Thymus (tissue), 11 donors: ENCODE results near the gene P2RY6. TPM values are rescaled to one million over a fixed set of nuclear protein-coding genes. Genes with fewer than 3 reads are reported as not detected.

ENCODE experiments used
- DNase-seq, 9 donors: peaks; one replicate each; pipeline ENCODE4 v3.0.0-alpha.2; 2013; ENCODE audit warnings: low spot score in 9 of 9, low read depth in 6 of 9, missing footprints in 1 of 9
- H3K27ac ChIP-seq, 2 donors: one replicate each; pipeline ENCODE4 v1.5.1; 2013; ENCODE audit warnings: control low read depth in 1 of 2, low read depth in 1 of 2, low read length in 1 of 2, mild to moderate bottlenecking in 1 of 2, moderate library complexity in 1 of 2
- H3K27me3 ChIP-seq, 2 donors: one replicate each; pipeline ENCODE4 v1.5.1; 2013; ENCODE audit warnings: low read length in 1 of 2; ENCODE audit not compliant: control insufficient read depth in 2 of 2, insufficient read depth in 1 of 2
- H3K36me3 ChIP-seq, 2 donors: one replicate each; pipeline ENCODE4 v1.5.1; 2013; ENCODE audit warnings: low read length in 1 of 2, mild to moderate bottlenecking in 1 of 2, moderate library complexity in 1 of 2; ENCODE audit not compliant: control insufficient read depth in 2 of 2, insufficient read depth in 2 of 2
- H3K4me1 ChIP-seq, 2 donors: one replicate each; pipeline ENCODE4 v1.5.1; 2013; ENCODE audit warnings: low read length in 2 of 2; ENCODE audit not compliant: control insufficient read depth in 2 of 2, insufficient read depth in 2 of 2
- H3K4me3 ChIP-seq, 2 donors: one replicate each; pipeline ENCODE4 v1.5.1; 2013; ENCODE audit warnings: low read length in 2 of 2, control low read depth in 1 of 2, mild to moderate bottlenecking in 1 of 2
- H3K9me3 ChIP-seq, 2 donors: one replicate each; pipeline ENCODE4 v1.5.1; 2013; ENCODE audit warnings: low read length in 1 of 2, mild to moderate bottlenecking in 1 of 2; ENCODE audit not compliant: control insufficient read depth in 2 of 2, insufficient read depth in 1 of 2
- WGBS: extraction: QIAGEN DNeasy Blood & Tissue Kit; methylation state at CpG from one replicate; pipeline ENCODE4 v1.1.7; 2013; 5-methylcytosine and 5-hydroxymethylcytosine counted together
- polyA plus RNA-seq: library from polyadenylated mRNA; stranded (reverse); fragments of 200-250 nt; gene quantifications from one replicate; pipeline ENCODE4 v1.2.3, GENCODE V29; 2013
- total RNA-seq: library from RNA; stranded (reverse); fragments of 120-200 nt; gene quantifications from one replicate; pipeline ENCODE4 v1.2.4, GENCODE V29; 2013
- donor health status: healthy.

The P2RY6 gene
- total and polyA plus RNA-seq, 2 donors, result 1.3 to 2.9 TPM

DNA sequence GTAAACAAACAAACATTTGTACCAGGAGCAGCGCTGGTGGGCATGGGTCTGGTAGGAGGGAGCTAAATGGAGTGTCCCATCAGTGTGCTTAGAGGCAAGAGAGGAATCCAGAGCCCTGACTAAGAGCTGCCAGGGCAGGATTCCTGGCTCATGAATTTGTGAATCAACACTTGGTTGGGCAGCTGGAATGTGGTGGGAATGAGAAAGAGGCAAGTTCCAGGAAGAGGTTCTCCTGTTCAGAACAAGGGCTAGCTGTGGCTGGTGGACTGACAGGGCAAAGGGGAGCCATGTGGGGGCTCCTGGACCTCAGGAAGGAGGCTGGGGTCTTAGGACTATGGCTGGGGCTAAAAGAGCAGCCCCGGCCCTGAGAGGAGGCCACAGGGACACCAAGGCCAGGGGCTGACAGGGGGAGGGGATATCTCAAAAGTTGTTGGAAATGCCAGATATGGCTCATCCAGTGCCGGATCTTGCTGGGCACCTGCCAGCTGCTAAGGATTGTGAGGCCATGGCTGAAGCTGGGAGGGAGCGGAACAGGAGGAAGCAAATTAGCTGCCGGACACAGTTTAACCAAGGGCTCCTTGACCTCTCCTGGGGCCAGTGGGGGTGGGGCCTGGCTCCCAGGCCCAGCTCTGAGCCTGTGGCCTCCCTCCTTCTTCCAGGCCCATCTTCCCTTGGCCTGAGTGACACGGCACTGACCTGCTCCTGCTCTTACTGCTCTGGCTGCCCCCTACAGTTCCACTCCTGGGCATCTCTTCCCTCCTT is 14.6 kb upstream of the P2RY6 start:
- Histone ChIP-seq H3K27me3 (no peaks in the 10 kb centered on the region), H3K4me3 (no peak overlapping the region), H3K9me3 (no peaks in the 10 kb centered on the region), H3K4me1 (peaks cover 0 to 3% of the 10 kb centered on the region in 2 donors), H3K27ac (no peak overlapping the region), H3K36me3 (no peaks in the 10 kb centered on the region)
- WGBS, result 92% methylated on average over 6 of the region's 6 CpGs
- no peak for DNase-seq

DNA sequence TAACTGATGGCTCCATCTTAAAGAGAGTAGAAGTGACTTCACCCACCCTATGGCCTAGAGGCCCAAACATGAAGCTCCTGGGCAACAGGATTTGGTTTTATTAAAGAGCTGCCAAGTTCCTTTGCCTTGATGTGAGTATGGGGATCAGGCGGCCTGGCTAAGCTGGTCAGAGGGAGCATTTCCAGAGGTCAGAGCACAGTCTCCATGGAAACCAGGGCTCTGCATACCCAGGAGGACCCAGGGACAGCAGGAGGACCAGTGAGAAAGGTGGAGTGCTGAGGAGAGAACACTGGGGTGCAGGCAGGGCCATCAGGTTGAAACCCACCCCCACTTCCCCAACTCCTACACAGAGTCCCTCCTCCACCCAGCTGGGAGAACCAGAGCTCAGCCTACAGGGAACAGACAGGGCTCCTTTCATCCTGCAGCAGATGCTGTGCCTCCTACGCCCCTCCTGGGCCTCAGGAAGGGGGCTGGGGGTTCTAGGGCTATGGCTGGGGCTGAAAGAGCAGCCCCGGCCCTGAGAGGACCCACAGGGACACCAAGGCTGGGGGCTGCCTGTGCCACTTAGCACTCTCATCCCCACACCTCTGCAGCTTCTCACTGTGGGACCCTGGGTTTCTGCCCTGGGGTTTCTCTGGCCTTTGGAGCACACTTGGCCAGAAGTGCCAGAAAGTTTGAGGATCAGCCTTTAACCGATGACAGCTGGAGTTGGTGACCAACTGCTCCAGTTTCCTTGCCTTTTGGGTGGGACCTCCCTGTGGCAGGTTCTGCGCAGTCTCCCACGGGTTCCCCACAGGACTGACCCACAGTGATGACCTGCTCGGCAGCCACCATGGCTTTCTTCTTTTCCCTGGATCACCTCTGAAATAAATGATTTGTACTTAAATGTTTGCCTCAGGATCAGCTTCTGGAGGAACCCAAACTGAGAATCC is 13.8 kb upstream of the P2RY6 start:
- peaks cover 0 to 3% of the 10 kb centered on the region in 2 donors for H3K4me1 ChIP-seq
- H3K4me3 ChIP-seq, result no peak overlapping the region
- no peak overlapping the region for H3K27ac ChIP-seq
- DNase-seq, result no peak
- H3K9me3 ChIP-seq, result no peaks in the 10 kb centered on the region
- peaks cover 0 to 6% of the 10 kb centered on the region in 2 donors for H3K27me3 ChIP-seq
- no peaks in the 10 kb centered on the region for H3K36me3 ChIP-seq
- WGBS, result 93% methylated on average over 7 of the region's 7 CpGs

DNA sequence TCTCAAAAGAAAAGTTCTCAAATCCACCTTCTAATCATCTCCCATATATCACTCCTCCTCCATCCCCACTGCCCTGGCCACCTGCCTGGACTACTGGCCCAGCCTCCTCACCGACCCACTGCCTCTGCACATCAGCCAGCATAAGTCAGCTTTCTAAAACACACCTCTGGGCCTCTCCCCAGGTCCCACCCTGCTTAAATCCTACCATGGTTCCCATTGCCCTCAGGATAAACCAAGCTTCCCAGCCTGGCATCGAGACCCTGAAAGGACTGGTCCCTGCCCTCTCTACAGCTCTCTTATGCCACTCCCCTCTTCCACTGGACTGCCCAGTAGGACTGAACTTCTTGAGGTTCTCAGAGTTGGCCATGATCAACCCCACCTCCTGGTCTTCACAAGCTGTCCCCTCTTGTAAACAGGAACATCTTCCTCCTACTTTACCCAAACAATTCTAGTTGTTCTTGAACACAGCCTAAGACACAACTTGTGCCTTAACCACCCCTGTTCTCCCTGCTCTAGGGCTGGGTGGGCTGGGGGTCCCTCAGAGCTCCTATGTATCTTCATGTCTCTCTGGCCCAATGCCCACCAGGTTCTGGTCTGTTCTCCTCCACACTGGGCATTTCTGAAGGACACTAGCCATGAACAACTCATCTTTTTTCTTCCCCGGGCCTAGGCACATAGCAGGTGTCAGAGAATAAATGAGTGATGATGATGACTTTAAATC is 12.6 kb upstream of the P2RY6 start:
- H3K27ac ChIP-seq, result no peak overlapping the region
- peaks cover 5 to 18% of the 10 kb centered on the region in 2 donors for H3K27me3 ChIP-seq
- no peak overlapping the region for H3K4me3 ChIP-seq
- WGBS, result 79% methylated on average over 3 of the region's 3 CpGs
- no peaks in the 10 kb centered on the region for H3K36me3 ChIP-seq
- H3K4me1 ChIP-seq, result peaks cover 0 to 3% of the 10 kb centered on the region in 2 donors
- H3K9me3 ChIP-seq, result peaks cover 0 to 4% of the 10 kb centered on the region in 2 donors
- no peak for DNase-seq

GRCh38 chr11:73260127-73260457 is 12.0 kb upstream of the P2RY6 start:
- no peak for DNase-seq
- H3K4me3 ChIP-seq, result no peak overlapping the region
- H3K27me3 ChIP-seq, result peaks cover 6 to 23% of the 10 kb centered on the region in 2 donors
- no peak overlapping the region for H3K27ac ChIP-seq
- H3K36me3 ChIP-seq, result no peaks in the 10 kb centered on the region
- H3K4me1 ChIP-seq, result peaks cover 0 to 3% of the 10 kb centered on the region in 2 donors
- peaks cover 0 to 4% of the 10 kb centered on the region in 2 donors for H3K9me3 ChIP-seq

DNA sequence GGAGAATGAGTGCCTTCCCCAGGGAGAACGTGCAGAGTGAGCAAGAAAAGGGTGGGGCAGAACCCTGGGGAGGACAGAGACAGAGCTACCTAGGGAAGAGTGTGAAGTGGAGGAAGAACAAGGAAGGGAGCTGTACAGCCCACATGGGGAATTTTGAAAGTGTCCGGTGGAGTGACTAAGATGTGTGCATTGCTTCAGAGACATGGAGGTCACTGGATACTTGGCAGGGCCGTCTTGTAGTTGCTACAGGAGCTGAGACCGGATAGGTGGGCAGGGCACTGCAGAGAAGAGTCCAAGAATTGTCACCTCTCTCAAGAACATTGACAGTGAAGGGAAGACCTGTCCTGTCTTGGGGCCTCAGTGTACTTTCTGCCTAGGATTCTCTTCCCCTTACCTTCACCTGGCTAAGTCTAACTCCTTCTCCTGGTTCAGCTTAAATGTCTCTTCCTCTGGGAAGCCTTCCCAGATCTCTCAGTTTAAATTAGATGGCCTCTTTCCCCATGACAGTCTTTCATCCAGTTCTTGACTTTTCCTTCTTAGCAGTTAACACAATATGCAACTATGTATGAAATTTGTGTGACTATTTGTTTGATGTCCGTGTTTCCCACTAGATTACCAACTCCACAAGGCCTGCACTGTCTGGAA is 9.2 kb upstream of the P2RY6 start:
- peaks cover 0 to 7% of the 10 kb centered on the region in 2 donors for H3K9me3 ChIP-seq
- H3K27ac ChIP-seq, result no peak overlapping the region
- H3K4me3 ChIP-seq, result no peak overlapping the region
- peaks cover 6 to 34% of the 10 kb centered on the region in 2 donors for H3K27me3 ChIP-seq
- no peaks in the 10 kb centered on the region for H3K36me3 ChIP-seq
- no peak for DNase-seq
- WGBS, result 92% methylated on average over 5 of the region's 5 CpGs
- H3K4me1 ChIP-seq, result peaks cover 0 to 3% of the 10 kb centered on the region in 2 donors

- peaks cover 0 to under 1% of the 10 kb centered on the region in 2 donors for H3K4me1 ChIP-seq
- H3K9me3 ChIP-seq, result peaks cover 0 to 7% of the 10 kb centered on the region in 2 donors
- DNase-seq, result no peak
- H3K4me3 ChIP-seq, result no peak overlapping the region
- H3K36me3 ChIP-seq, result no peaks in the 10 kb centered on the region
- 91% methylated on average over 2 of the region's 2 CpGs for whole genome bisulfite sequencing
- H3K27ac ChIP-seq, result no peak overlapping the region
- peaks cover 6 to 34% of the 10 kb centered on the region in 2 donors for H3K27me3 ChIP-seq
Observed at GRCh38 chr11:73263640-73264039, 8.5 kb upstream of the P2RY6 start.

DNA sequence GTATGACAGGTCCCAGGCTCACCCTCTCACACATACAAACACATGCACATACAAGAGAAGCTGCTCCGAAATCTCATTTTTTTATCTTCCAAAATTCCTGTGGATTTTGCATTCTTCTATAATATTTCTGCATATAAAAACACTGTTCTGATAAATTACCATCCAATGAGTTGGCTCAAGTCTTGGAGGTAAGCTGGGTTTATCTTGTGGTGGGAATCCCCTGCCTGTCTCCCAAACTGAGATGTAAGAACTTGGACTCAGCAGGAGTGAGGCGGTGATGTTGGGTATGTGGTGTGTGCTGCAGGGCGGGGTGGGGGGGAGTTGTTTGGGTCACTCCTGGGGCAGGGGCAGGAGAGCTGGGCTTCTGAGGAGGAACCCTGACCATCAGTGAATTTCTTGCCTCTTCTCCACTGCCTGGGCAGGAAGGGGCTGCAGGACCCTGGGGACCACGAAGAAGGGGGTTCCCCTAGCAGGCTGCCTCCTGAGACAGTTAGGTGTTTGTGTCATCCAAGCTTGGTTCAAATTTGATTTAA is 6.8 kb upstream of the P2RY6 start:
- H3K27me3 ChIP-seq, result peaks cover 6 to 34% of the 10 kb centered on the region in 2 donors
- H3K36me3 ChIP-seq, result no peaks in the 10 kb centered on the region
- DNase-seq, result no peak
- H3K4me1 ChIP-seq, result peaks cover 0 to 2% of the 10 kb centered on the region in 2 donors
- no peak overlapping the region for H3K4me3 ChIP-seq
- peaks cover 0 to 7% of the 10 kb centered on the region in 2 donors for H3K9me3 ChIP-seq
- no peak overlapping the region for H3K27ac ChIP-seq
- WGBS, result 90% methylated on average over 4 of the region's 4 CpGs

DNA sequence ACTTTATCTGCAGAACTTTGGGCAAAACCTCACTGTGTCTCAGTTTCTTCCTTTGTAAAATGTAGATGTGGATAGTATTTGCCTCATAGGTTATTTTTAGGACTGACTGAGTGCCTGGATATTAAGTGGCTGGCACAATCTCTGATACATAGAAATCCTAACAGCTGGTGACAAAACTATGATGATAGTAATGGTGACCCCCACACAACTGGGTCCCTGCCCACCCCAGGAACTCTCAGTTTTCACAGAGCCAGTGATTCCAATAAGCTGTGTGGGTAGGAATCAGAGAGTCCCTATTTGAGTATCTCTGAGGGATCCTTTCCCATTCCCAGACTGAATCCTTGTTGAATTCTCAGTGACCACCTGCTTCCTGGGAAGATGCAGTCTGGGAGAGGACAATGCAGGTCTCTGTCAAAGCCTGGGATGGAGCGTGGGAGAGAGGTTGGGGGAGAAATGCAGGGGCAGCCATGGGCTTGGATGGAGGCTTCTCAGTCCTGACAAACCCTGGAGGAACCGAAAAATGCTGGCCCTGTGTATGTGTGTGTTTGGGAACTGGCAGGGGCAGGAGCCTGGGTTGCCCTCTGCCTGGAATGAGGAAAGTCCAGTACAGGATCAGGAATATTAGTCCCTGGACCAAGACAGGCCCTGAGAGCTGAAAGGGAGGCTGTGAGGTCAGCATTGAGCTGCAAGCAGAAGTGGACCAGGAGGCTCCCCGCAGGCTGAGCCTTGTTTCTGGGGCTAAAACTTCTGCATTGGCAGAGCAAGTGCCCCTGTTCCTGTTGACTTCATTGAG is 6.1 kb upstream of the P2RY6 start:
- WGBS, result 97% methylated on average over 3 of the region's 3 CpGs
- H3K27ac ChIP-seq, result no peak overlapping the region
- no peaks in the 10 kb centered on the region for H3K36me3 ChIP-seq
- peaks cover 6 to 34% of the 10 kb centered on the region in 2 donors for H3K27me3 ChIP-seq
- no peak for DNase-seq
- peaks cover 0 to 2% of the 10 kb centered on the region in 2 donors for H3K4me1 ChIP-seq
- no peak overlapping the region for H3K4me3 ChIP-seq
- peaks cover 0 to 7% of the 10 kb centered on the region in 2 donors for H3K9me3 ChIP-seq
